NCI-H510A treated with DMSO at 0.1 percent for 48 hours (cell line): ENCODE results near the gene DHRS12.

Experiments
- DNase-seq: peaks from one replicate; lab custom pipeline; 2025; lab: John Stamatoyannopoulos, UW

DHRS12 gene

DNA sequence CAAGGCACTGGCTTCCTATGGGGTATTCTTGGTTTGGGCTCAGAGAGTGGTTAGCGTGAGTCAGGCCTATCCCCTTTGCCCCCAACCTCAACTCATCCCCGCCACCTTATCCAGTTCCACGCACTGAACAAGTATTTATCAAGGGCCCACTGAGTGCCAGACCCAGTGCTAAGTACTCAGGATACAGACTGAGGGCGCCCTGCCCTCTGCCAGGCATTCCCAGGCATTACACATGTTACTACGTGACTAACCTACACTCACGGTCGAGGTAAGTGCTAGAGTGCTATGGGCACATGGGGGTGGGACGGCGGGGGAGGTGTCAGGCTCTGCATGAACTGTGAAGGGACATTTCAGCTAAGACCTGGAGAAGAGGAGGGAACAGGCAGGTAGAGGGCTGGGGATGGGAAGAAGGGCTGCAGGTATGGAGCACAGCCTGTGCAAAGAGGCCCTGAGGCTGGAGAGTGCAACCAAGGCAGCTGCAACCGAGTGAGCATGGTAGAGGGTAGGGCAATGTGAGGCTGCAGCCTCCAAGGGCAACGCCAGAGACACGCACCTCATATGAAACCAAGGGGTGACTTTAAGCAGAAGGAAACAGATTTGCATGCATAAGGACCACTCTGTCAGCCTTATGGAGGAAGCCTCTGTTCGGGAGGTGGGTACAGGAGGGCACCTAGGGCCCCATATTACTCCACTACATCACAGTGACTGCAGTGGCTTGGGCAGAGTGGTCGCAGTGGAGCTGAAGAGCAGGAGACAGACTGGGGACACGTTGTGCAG lies 22.5 kb downstream of the DHRS12 start:
- peak; percentile 9 for DNase-seq

DNA sequence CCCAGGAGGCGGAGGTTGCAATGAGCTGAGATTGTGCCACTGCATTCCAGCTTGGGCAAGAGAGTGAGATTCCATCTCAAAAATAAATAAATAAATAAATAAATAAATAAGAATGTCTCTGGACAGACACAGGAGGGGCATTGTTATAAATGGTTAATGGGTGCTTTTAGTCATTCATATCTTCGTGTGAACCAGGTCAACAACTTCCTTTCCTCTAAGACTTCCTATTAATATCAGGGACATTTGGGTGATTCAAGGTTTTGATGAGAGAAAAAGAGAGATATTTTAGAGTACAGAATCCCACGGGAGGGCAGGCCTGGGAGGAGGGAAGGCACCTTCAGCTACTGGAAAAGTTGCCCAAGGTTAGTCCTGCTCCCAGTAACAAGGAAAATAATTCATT lies 23.9 kb downstream of the DHRS12 start:
- DNase-seq: no peak

DNA sequence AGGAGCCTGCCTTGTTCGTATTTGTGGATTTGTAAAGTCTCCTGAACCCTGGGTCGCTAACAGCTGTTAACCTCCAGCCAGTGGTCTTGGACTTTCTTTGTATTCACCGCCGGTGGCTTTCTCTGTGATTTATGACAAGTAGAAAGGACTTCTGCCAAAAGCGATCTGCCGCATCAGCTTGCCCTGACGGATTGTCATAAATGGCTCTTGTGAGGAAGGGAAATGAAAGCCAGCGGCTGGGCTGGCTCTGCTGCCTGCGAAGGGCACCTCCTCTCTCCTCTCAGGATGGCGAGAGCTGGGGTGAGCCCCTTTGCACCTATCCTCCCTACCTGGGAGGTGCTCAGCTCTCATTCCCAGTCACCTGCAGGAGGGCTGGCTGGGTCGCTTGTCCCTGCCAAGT lies 25.6 kb downstream of the DHRS12 start:
- DNase-seq: no peak

DNA sequence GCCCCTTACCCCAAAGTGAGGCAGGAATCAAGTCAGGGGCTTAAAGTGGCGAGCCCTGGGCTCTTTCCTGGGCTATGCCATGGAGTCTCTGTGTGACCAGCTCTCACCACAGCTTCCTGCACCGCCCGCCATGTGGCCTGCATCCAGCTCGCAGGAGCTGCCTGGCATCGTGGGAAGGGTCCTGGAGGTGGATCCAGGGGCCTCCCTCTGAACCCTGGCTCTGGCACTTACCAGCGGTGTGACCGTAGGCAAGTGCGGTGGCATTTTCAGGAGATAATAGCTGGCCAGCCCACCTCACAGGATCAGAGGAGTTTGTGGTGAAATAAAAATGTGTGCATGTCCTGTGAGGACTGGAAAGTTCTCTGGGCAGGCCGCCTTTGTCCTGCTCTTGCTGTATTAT lies 26.0 kb downstream of the DHRS12 start:
- no peak for DNase-seq

DNA sequence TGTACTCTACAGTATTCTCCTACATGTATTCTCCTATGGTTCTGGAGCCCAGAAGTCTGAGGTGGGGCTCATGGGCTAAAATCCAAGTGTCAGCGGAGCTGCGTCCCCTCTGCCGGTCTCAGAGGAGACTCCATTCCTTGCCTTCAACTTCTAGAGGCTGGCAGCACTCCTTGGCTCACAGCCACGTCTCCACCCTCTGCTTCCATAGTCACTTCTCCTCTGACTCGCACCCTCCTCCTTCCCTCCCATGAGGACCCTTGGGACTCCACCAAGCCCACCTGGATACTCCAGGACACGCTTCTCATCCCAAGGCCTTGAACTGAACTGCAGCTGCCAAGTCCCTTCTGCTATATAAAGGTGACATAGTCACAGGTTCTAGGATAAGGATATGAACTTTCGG lies 27.8 kb downstream of the DHRS12 start:
- no peak for DNase-seq

DNA sequence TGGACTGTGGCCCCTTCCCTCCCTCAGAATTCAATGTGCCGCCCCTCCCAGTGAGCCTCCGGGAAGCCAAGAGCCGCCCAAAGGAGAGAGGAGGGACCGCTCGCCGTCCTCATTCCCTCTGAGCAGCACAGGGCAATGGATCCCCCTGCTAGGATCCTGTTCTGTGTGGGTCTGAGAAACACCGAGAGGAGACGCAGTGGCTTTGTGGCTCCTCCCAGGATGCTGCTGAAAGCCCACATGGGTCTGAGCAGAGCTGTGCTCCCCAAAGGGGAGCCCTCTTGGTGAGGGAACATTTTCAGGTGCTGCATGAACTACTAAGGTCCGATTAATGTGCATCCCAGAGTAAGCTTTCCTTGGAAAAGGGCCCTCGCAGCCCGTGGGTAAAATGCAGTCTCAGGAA lies 30.4 kb downstream of the DHRS12 start:
- no peak for DNase-seq

DNA sequence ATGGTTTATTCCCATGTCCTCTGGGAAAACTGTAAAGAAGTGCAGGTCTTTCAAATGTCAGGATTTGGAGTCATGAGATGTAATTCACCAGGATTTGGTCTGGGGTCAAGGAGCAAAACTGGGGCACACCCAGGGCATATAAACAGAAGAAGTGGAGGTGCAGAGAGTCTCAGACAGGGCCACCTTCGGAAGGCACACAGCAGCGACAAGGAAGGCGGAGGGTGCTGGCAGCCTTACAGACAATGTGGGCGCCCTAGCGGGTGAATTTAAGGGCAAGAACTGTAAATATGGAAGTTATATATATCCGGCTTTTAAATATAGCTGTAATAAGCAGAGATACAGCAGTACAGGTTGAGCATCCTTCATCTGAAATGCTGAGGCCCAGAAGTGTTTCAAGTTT lies 31.2 kb downstream of the DHRS12 start:
- no peak for DNase-seq

DNA sequence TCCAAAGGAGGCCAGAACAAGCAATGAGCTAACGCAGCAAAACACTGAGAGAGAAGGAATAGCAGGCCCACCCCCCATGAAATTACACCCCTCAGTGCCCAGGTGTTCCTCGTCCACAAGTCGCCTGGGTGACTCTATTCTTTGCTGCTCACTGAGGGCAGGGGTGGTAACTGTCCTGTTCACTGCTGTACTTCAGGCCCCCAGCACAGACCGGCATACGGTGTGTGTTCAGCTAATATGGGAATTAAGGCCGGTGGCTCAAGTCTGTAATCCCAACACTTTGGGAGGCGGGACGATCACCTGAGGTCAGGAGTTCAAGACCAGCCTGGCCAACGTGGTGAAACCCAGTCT lies 31.9 kb downstream of the DHRS12 start:
- no peak for DNase-seq

DNA sequence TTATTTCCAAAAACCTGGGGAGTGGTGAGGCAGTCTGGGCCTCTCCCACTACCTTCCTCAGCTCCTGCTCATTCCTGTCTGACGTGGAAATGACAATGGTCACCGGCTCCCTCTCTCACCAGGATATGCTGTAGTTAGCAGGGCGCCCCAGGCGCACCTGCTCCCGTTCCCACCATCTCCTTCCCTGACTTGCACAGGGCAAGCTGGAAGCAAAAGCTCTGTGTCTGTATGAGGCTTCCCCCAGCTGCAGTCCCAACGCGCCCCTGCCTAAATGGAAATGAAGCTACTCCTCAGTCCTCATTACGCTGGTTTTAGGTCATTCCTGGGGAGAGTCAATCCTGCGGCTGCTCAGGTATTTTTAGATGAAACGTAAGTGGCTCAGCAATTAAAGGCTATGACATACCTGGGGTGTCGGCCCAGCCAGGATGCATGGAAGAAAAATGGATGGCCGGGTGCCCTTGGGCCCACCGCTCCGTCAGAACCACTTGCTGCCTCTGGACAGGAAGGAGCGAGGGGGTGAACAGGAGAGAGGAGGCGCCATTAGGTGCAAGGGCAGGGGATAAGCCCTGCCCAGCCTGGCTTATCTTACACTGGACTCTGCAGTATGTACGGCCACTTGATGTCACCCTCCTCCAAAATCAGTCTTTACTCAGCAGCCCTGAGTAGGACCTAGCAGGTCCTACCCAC lies 32.4 kb downstream of the DHRS12 start:
- DNase-seq: no peak

DNA sequence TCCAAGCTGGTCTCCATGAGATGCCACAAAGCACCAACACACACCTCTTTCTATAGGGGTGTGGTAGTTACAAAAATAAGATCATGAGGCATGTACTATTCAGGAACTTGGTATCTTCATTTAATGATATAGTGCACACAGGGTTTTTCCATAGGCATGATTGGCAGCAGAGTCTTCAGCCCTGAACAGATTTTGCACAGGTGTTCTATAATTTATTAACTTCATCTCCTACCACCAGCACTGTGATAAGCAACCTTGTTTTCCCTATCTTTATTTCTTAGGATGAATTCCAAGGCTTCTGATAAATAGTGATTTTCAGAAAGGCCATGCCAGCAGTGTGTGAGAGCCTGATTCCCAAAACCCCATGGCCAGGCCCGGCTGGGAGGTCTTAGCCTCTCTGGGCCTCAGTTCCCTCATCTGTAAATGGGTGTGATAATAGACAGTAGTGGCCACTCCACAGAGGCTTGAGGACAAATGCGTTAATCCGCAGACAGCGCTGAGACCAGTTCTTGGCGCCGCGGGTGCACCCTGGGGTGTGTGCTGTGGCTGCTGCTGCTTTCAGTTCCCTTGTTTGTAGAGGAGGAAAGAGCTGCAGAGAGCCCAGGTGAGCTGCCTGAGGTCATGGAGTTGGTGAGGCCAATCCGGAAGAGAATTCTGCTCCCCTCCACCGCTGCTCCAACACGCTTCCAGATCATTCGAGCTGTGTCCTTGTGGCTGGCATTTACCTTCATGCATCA lies 33.1 kb downstream of the DHRS12 start:
- no peak for DNase-seq

DNA sequence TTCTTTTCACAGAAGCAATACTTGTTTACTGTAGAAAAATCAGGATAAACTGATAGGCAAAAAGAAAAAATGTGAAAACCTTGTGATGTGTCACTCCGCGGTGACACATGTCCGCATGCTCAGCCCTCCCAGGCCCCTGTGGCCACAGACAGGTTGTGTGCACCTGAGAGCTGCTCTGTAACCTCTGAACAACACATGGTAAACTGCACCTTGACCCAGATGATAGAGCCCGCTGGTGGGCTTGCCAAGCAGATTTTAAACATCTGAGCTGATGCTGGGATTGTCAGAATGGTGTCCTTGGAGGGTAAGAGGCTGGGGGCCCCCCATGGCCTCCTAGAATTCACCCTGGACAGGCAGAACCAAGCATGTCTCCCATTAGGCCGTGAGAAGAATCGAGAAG lies 33.8 kb downstream of the DHRS12 start:
- no peak for DNase-seq

DNA sequence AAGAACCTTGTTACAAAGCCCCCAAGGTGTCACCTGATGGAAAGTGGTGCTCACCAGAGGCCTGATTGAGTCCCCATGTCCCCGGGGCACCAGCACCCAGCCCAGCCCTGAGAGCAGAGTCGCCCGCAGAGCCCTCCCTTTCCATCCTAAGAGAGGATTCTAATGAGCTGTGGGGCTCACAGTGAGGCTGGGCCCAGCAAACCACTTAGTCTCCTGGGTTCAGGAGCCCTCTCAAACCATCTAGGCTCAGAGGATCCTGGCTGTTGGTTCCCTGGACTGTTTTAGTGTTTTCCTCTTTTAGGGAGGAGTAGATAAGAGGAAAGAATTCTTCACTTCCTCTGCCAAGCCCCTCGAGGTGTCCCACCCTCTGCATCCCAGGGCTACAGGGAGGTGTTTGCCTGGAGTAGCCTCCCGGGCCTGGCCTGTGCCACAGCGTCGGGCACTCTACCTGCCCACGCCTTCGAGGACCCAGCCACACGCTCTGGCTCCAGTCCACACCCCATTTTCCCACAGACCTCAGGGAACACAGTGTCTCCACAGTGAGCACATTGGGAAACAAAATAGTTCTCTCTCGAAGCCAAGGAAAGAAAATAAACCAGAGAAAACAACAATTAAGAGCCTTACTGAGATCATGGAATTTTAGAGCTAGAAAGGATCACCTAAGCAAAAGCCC lies 34.4 kb downstream of the DHRS12 start:
- no peak for DNase-seq

DNA sequence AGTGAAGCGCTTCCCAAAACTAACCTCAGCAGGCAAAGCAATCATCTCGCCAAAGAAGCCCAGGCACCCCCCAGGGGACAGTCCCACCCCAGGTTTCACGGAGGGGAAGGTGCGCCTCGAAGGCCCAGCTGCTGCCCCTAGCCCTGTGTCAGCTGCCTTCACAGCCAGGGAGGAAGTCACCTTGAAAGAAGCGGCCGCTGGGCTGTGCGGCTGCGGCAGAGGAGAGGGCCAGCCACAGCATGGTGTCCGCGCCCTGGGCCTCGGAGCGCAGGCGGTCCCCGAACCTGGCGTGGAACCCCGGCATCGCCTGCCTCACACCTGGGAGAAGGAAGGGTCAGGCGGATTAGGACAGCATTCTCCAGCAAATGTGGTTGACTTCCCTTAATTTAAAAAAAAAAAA lies 35.0 kb downstream of the DHRS12 start:
- DNase-seq: no peak

DNA sequence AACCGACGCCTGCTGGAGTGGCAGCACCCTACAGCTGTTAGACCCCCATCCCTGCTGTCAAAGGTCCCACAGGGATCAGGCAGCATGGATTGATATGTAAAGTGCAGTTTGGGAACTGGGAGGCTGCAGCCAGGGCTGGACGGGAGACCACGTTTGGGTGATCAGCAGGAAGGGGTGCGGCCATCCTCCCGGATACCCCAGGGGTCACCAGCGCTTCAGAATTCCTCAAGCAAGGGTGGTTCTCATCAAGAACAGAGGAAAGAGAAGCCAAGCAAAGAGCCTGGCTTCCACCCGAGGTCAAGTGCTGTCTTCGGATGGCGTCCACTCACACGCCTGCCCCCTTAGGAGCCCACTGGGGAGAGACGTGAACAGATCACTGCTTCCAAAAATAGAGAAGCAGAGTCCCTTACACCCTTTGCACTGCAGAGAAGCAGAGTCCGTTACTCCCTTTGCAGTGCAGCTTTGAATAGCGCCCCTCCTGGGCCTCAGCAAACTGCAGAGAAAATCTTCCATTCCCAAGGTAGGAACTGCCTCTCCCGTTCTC lies 35.5 kb downstream of the DHRS12 start:
- no peak for DNase-seq

DNA sequence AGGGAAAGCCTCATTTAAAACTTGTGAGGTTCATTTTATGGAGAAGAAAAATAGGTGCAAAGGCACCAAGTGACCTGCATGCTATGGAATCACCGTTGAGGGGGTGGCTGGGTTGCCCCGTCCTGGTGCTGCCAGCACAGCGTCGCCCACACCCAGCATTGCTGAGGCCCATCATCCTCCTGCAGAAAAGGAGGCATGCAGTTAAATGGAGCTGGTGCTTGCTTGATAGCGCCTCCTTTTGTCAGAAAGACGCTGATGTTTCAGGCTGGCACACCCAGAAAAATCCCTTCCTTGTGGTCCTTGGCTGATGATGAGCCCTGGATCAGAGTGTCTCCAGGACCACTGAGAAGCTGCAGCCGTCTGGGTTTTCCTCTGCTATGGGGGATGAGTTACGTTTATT lies 36.9 kb downstream of the DHRS12 start:
- no peak for DNase-seq

DNA sequence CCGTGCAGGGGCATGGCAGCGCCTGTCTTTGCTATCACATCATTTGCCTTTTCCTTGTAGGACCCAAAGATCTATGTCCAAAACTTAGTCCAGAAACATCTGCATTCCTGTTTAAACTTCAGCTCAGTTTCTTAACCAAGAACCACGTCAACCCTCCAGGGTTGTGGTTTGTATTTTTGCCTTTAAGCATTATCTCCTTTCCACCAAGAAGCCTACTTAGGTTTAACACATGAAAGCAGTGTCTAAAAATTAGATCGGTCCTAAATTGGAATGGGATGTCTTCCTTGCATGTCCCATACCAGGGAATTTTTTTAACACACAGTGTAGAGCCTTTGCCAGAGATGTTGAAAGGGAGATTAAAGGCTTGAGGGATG lies 38.8 kb downstream of the DHRS12 start:
- DNase-seq: no peak

DNA sequence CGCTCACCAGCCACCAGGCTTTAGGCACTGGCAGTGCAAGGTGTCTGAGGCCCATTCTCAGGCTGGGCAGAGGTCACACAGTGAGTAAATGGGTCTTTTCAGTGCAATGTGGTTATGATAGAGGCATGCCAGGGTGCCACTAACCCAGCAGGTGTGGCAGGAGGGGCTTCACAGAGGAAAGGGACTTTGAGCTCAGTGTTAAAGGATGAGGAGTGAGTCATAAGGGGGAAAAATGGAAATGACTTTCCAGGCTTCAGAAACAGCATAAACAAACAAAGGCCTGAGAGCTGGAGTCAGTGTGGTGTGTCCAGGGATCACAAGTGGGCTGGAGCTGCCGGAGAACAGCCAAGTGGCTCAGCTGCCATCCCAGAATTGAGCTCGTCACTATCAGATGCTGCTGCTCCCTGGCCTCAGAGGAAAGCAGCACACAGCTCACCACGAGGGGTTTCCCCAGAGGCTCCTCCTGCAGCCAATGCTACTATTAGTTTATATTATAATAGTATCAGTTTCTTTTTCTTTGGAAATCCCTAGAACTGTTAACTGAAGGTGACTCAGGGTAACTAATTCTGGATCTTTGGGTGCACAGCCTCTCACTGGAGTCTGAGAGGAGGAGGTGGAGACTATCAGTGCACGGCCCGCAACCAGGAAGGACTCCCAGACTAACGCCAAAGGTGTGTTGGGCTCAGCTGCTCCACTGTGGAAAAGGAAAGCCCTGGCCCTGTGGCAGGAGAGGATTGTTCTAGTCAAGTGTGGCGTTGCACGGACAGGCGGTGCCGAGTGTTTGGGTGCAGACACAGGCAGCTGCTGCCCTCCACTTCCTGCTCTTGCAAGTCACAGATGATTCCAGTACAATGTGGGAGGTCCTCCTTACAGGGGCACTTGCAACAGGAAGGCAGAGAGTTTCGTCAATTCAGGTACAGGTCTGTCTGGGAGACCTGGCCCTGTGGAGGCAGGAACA lies 39.5 kb downstream of the DHRS12 start:
- peak; percentile 43 for DNase-seq

DNA sequence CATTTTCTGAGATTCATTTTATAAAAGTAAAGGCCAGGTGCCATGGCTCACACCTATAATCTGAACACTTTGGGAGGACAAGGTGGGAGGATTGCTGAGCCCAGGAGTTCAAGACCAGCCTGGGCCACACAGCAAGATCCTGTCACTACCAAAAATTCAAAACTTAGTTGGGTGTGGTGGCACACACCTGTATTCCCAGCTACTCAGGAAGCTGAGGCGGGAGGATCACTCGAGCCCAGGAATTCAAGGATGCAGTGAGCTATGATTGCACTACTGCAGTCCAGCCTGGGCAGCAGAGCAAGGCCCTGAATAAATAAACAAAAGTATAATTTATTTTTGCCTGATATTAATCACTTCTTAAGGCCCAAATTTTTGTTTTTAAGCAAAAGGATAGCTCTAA lies 40.5 kb downstream of the DHRS12 start:
- no peak for DNase-seq

DNA sequence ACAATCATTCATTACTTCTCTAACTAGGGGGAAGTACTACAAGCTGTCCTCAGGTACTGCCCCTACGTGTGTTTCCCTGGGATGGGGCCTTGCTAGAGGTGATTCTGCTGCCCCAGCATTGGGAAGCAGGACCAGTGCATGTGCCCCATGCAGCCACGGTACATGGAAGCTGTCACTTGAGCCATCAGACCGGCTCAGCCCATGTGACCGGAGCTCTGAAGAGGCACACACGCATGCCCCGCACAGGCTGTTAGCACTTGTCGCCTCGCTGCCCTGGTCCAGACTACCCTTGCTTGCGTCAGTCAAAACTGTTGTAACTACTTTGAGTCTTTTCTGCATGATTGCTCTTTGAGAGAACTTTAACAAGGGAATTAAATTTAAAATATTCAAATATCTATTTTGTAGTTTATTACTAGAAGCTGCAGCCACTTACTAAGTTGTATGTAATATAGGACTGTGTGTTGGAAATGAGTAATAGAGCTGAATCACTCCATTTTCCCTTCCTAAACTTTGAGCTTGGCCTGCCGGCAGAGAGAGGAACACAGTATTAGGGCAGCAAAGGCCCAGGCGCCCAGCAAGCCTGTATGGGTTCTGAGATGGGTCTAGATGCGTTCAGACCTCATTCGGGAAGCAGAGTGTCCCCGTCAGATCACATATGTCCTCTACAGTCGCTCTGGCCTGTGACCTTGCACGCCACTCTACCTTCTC lies 42.2 kb downstream of the DHRS12 start:
- DNase-seq: no peak

DNA sequence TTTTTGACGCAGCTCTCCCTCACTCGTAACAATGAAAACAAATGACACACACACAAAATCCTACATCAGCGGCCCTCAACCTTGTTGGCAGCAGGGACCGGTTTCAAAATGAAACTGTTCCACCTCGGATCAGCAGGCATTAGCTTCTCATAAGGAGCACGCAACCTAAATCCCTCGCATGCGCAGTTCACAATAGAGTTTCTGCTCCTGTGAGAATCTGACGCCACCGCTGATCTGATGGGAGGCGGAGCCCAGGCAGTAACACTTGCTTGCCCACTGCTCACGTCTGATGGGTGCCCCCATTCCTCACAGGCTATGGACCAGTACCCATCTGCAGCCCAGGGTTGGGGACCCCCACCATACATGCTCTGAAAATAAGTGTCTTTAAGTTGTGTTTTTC lies 43.4 kb downstream of the DHRS12 start:
- DNase-seq: no peak

DNA sequence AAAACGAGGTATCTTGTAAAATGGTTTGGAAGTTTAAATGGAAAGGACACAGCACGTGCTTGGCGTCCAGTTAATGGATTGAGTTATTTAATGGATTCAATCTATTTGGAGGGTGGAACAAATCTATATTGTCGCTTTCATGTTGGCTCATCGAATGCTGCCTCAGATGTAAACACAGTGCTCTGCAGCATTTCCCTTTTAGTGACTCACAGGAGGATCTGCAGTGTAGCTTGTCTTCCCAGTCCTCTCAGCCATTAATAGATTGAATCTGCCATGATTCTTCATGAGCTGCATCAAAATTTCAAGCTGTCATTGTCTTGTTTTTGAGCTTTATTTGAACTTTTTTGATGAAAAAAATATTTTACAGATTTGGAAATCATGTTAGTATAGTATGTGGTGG lies 44.7 kb downstream of the DHRS12 start:
- no peak for DNase-seq
